IPS DF 4.7 (cell line): ENCODE data around the gene SMU1.
"Not testable (repeated sequence)": the region's sequence is repeated elsewhere in the genome, so short reads cannot be mapped to it uniquely, and the experiment has no call there.

Experiments
- DNase-seq: peaks from one replicate; pipeline ENCODE4 v3.0.0-alpha.2; 2013; ENCODE audit warnings: low spot score; ENCODE audit errors: extremely low read depth

The SMU1 gene

GRCh38 chr9:33014665-33015014, 61.8 kb downstream of the SMU1 start:
- no peak for DNase-seq

- DNase-seq: no peak
Observed at GRCh38 chr9:33013962-33014664, 62.4 kb downstream of the SMU1 start.

- DNase-seq: no peak
Observed at GRCh38 chr9:33012328-33013069, 64.0 kb downstream of the SMU1 start.

- no peak for DNase-seq
Observed at GRCh38 chr9:33011831-33012230, 64.6 kb downstream of the SMU1 start.

GRCh38 chr9:33007755-33008154, 68.7 kb downstream of the SMU1 start:
- no peak for DNase-seq

- not testable (repeated sequence) for DNase-seq
Observed at GRCh38 chr9:33005335-33005734, 71.1 kb downstream of the SMU1 start.

GRCh38 chr9:33000682-33001055, 75.8 kb downstream of the SMU1 start:
- not testable (repeated sequence) for DNase-seq

GRCh38 chr9:32992595-32993238, 83.8 kb downstream of the SMU1 start:
- DNase-seq: no peak

- no peak for DNase-seq
Observed at GRCh38 chr9:32991897-32992594, 84.4 kb downstream of the SMU1 start.
